RWPE1 (cell line): ENCODE measurements around the gene NOP56.

Experiments used
- CTCF ChIA-PET: fragments of 350-600 bp; sonication (Branson Sonifier 250); formaldehyde crosslinking; extraction: SDS; loops from one replicate; lab custom pipeline; 2021; lab: Yijun Ruan, JAX
- POLR2A ChIA-PET: fragments of 400-600 bp; formaldehyde crosslinking; extraction: SDS; loops from one replicate; lab custom pipeline; 2020; ENCODE audit warnings: antibody characterized with exemption; ENCODE audit not compliant: low non-redundant PET; lab: Yijun Ruan, JAX
- DNase-seq: peaks from one replicate; pipeline ENCODE4 v3.0.0; 2012; ENCODE audit warnings: low spot score
- H3K27ac ChIP-seq: fragments of 450-650 bp; 2 replicates; pipeline ENCODE4 v1.5.1; 2017
- CTCF ChIP-seq: fragments of 450-650 bp; conservative IDR thresholded peaks from 2 replicates; pipeline ENCODE4 v1.5.1; 2017; ENCODE audit warnings: low read depth, mild to moderate bottlenecking

The NOP56 gene

DNA sequence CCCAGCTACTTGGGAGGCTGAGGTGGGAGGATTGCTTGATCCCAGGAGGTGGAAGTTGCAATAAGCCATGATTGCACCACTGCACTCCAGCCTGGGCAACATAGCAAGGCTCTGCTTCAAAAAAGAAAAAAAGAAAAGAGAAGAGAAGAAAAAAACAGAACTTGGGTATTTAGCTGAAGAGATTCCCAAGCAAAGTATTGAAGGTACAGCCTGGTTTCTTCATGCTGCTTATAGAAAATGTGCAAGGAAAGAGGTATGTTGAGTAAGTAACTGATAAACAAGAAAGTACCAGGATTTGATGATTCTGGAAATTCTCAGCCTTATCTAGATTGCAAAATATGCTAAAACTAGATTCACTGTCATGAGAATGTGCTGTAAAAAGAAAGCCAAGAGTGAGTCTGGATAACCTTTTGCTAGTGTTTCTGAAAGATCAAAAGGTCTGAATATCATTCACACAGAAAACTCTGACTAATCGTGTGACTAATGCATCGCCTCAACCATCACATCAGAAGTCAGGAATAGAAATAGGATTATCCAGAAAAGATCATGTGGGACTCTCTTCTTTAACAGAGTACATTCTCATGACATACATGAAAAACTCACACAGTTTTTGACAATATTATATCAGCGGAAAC lies 32.4 kb upstream of the NOP56 start:
- no peak for TF ChIP-seq CTCF
- H3K27ac ChIP-seq, result no peak overlapping the region
- ChIA-PET POLR2A (no interaction called here), CTCF (no interaction called here)
- peak; percentile 56 for DNase-seq

GRCh38 chr20:2624190-2624589 lies 28.2 kb upstream of the NOP56 start:
- CTCF ChIA-PET, result interaction anchor here (0.5 kb wide), 1 partner anchor 129 kb away, joined by 3 read pairs; no protein-coding TSS in a partner anchor
- no peak for DNase-seq
- POLR2A ChIA-PET, result no interaction called here
- H3K27ac ChIP-seq, result no peak overlapping the region
- TF ChIP-seq CTCF, result no peak

DNA sequence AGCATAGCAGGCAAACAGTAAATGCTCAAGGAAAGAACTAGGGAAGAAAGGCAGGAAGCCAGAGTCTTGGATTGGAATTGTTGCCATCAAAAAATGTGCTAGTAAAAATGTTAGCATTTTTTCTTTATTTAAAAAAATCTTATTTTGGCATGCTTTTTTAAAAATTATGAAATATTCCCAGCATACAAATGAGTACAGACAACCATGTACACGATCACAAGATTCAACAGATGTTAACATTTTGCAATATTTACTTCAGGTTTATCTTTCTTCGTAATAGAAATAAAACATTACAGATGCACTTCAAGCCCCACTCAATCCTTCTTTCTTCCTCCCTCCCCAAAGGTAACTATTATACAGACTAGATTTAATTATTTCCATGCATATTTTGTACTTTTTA lies 27.4 kb upstream of the NOP56 start:
- CTCF ChIA-PET, result interaction anchor here (0.5 kb wide), 1 partner anchor 128 kb away, joined by 3 read pairs; no protein-coding TSS in a partner anchor
- no peak overlapping the region for H3K27ac ChIP-seq
- POLR2A ChIA-PET, result no interaction called here
- DNase-seq, result no peak
- TF ChIP-seq CTCF, result no peak

GRCh38 chr20:2626853-2627541 lies 25.4 kb upstream of the NOP56 start:
- CTCF ChIA-PET, result interaction anchor here (0.5 kb wide), 1 partner anchor 67 kb away, joined by 3 read pairs; no protein-coding TSS in a partner anchor
- POLR2A ChIA-PET, result no interaction called here

GRCh38 chr20:2631228-2631627 lies 21.2 kb upstream of the NOP56 start:
- TF ChIP-seq CTCF, result no peak
- H3K27ac ChIP-seq, result no peak overlapping the region
- ChIA-PET CTCF (interaction anchor here (0.5 to 0.7 kb wide), 2 partner anchors 107 to 154 kb away, joined by 3 to 4 read pairs; no protein-coding TSS in a partner anchor), POLR2A (no interaction called here)
- DNase-seq, result no peak

More at GRCh38 chr20:2626853-2627541, 25.4 kb upstream of the NOP56 start:
- no peak for DNase-seq
- H3K27ac ChIP-seq, result no peak overlapping the region; the same call in 1 of the 2 replicates
- no peak for TF ChIP-seq CTCF

GRCh38 chr20:2633381-2633780 lies 19.1 kb upstream of the NOP56 start:
- TF ChIP-seq CTCF, result no peak
- POLR2A ChIA-PET, result no interaction called here
- no peak for DNase-seq
- no peak overlapping the region for H3K27ac ChIP-seq
- CTCF ChIA-PET, result no interaction called here
